Left kidney (tissue), 8 donors: Measurements from ENCODE around the gene GNG5. TPM values are rescaled to one million over a fixed set of nuclear protein-coding genes. Genes with fewer than 3 reads are reported as not detected.
"Not testable (repeated sequence)": the region's sequence is repeated elsewhere in the genome, so short reads cannot be mapped to it uniquely, and the experiment has no call there.

Experiments
- DNase-seq: peaks from one replicate; pipeline ENCODE4 v3.0.0-alpha.2; 2013
- long read RNA-seq, 8 donors: transcript quantifications; one replicate each; lab custom pipeline, GENCODE V29; 2026
- polyA plus RNA-seq: library from polyadenylated mRNA; unstranded; fragments of 120-200 nt; gene quantifications from one replicate; pipeline ENCODE4 v1.2.1, GENCODE V29; 2013; ENCODE audit not compliant: insufficient read length

Gene GNG5
- polyA plus RNA-seq = 162 TPM
- long read RNA-seq, donor 1, transcript GNG5-201 (3 exons, 920 nt) = major isoform, 285 of 298 reads
- long read RNA-seq, donor 1, partial matches to known transcripts = 7 of 298 reads
- long read RNA-seq, donor 1, other reads (novel, unspliced or antisense) = 5 of 298 reads
- long read RNA-seq, donor 2, transcript GNG5-201 (3 exons, 920 nt) = major isoform, 192 of 197 reads
- long read RNA-seq, donor 2, partial matches to known transcripts = 0 of 197 reads
- long read RNA-seq, donor 2, other reads (novel, unspliced or antisense) = 5 of 197 reads
- long read RNA-seq, donor 3, transcript GNG5-201 (3 exons, 920 nt) = major isoform, 160 of 162 reads
- long read RNA-seq, donor 3, partial matches to known transcripts = 0 of 162 reads
- long read RNA-seq, donor 3, other reads (novel, unspliced or antisense) = 0 of 162 reads
- long read RNA-seq, donor 4, transcript GNG5-201 (3 exons, 920 nt) = major isoform, 34 of 34 reads
- long read RNA-seq, donor 4, partial matches to known transcripts = 0 of 34 reads
- long read RNA-seq, donor 4, other reads (novel, unspliced or antisense) = 0 of 34 reads
- long read RNA-seq, donor 5, transcript GNG5-201 (3 exons, 920 nt) = major isoform, 308 of 308 reads
- long read RNA-seq, donor 5, partial matches to known transcripts = 0 of 308 reads
- long read RNA-seq, donor 5, other reads (novel, unspliced or antisense) = 0 of 308 reads
- long read RNA-seq, donor 6, transcript GNG5-201 (3 exons, 920 nt) = major isoform, 259 of 287 reads
- long read RNA-seq, donor 6, partial matches to known transcripts = 22 of 287 reads
- long read RNA-seq, donor 6, other reads (novel, unspliced or antisense) = 5 of 287 reads
- long read RNA-seq, donor 7, transcript GNG5-201 (3 exons, 920 nt) = major isoform, 308 of 323 reads
- long read RNA-seq, donor 7, partial matches to known transcripts = 8 of 323 reads
- long read RNA-seq, donor 7, other reads (novel, unspliced or antisense) = 6 of 323 reads
- long read RNA-seq, donor 8, transcript GNG5-201 (3 exons, 920 nt) = major isoform, 91 of 97 reads
- long read RNA-seq, donor 8, partial matches to known transcripts = 5 of 97 reads
- long read RNA-seq, donor 8, other reads (novel, unspliced or antisense) = 0 of 97 reads

DNA sequence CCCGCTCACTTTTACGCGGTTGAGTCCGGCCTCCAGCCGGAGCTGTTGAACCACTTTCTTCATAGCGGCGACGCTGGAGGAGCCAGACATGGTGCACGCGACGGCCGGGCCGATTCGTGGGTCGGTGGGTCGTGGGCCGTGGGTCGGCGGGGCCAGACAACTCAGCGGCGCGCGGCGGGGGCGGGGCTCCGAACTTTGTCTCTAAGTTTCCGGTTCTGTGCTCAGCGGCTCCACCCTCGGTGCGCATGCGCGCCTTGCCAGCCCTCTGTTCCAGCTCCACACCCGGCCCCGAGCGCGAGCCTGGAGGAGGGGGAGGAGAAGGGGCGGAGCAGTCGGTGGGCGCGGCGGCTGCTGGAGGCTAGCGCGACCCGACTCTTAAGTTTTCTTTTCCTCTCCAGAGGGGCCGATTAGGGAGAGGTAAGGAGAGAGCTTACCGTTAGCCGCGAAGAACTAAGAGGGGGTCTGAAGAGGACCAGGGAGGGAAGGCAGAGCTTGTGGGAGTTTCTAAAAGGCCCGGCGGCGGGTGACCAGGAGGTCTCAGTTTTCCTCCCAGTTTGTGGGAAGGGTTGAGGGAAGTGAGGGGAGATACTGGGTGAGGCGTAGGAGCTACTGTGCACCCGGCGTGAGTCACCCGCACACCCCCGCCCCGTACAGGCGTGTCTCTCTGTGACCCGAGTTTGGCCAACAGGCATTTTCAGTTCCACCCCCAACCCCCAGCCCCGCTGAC is at the start of gene GNG5, which contains the start of gene SPATA1:
TSS of gene GNG5 (minus strand) at position 580 of the 727 bp plus-strand sequence. CDS start at position 90, 490 bp downstream.
TSS of gene SPATA1 (plus strand) at position 385 of the 727 bp plus-strand sequence. CDS start 9,974 bp downstream, outside the sequence.
- DNase-seq = peak; percentile 98

DNA sequence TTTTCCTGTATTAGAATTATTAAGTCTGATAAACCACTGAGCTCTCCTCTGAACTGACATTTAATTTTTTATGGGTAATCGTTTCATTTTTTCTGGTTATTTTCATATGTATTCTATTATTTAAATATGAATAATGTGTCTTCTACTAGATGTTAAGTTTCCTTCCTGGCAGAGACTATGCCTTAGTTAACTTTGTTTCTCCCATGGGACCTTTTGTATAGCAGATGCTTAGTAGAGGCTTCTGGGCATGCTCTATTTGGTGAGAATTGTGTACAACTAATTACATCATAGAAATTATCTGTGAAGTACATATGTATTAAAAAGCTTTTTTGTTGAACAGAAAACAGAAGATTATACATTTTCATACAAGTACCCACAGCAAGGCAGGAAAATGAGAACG is 44.4 kb upstream of the GNG5 start:
- no peak for DNase-seq

DNA sequence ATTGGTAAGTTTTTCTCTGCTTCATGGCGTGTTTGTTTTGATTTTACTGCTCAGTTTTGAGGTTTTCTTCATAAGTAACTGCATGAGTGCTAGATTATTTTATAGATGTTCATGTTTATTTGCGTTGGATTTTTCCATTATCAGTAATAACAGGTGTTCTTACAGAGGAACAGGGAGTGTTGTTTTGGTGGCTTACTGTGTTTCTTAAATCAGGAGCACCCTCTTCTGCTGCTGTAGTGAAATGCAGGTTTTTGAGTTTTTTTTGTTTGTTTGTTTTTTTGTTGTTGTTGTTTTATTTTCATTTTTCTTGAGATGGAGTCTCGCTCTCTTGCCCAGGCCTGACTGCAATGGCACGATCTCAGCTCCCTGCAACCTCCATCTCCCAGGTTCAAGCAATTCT is 35.3 kb upstream of the GNG5 start:
- no peak for DNase-seq

DNA sequence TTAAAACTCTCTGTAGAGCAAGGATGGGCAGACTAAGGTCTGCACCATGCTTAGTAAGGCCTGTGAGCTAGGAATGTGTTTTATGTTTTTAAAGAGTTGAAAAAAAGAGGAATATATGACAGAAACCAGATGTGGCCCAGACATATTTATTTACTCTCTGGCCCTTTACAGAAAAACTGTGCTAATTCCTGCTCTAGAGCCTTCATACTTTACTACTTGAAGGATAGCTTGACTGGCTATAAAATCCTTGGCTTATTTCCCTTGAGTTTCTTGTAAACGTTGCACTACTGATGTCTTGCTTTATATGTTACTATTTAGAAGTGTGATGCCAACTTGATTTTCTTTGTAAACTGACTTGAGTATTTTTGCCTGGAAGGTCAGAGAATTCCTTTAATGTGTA is 34.4 kb upstream of the GNG5 start:
- DNase-seq = peak; percentile 27

DNA sequence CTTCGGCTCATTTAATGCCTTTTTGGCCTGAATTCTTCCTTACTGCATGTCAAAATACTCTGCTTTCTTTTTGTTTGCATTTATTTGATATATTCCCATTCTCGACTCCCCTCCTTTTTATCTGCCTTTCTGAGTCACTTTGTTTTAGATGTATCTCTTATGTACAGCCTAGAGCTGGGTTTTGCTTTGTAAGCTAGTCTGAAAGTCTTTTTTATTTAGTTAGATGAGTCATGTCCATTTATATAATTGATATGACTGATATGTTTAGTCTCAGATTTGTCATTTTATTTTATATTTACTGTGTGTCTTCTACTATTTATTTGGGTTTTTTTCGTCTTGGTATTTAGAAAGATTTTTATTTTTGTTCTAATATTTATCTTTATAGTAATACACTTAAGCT is 33.6 kb upstream of the GNG5 start:
- no peak for DNase-seq

DNA sequence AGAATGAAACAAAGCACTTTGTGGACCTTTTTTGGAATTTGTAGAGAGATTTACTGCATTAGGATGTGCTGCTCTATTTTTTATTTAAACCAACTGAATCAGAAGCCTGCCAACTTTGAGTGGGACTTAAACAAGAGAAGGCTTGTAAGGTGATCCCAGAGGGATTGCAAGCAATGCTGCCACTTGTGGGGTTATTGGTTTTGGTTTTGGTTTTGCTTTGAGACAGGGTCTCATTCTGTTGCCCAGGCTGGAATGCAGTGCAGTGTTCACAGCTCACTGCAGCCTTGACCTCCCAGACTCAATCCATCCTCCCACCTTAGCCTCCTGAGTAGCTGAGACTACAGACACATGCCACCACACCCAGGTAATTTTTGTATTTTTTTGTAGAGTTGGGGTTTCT is 32.2 kb upstream of the GNG5 start:
- DNase-seq = no peak

DNA sequence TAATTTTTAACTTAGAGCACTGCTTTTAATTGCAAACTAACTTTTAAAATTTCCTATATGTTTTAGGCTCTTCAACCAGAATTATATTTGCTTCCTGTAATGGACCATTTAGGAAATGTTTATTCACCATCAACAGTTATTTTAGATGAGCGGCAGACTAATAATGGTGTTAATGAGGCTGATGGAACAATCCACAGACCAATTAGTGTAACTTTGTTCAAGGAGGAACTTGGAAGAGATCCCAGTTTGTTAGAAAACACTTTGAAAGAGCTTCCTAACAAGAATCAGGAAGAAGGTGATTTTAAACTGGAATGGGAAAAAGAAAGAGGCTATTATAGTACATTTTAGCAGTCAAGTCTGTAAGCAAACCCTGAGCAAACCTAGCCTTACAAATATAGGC is 19.4 kb upstream of the GNG5 start:
- DNase-seq = no peak

DNA sequence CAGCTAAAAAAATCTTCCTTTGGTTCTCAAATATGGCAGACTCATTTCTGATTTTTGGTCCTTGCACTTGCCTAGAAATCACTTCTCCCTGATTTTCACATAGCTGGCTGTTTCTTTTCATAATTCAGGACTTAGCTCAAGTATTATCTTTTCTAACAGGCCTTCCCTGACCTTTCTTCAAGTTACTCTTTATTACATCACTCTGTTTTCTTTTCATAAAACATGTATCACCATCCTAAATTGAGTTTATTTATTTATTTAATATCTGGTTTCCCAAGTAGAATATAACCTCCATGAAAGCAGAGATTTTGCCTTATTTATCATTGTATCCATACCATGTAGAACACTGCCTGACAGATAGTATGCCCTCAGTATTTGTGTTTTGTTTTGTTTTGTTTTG is 18.2 kb upstream of the GNG5 start:
- no peak for DNase-seq

DNA sequence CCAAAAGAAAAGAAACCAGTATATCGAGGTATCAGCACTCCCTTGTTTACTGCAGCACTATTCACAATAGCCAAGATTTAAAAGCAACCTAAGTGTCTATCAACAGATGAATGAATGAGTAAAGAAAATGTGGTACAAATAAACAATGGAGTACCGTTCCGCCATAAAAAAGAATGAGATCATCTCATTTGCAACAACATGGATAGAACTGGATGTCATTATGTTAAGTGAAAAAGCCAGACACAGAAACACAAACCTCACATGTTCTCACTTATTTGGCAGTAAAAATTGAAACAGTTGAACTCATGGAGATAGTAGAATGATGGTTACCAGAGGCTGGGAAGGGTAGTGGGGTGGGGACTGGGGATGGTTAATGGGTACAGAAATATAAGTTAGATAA is 4.3 kb upstream of the GNG5 start:
- no peak for DNase-seq

DNA sequence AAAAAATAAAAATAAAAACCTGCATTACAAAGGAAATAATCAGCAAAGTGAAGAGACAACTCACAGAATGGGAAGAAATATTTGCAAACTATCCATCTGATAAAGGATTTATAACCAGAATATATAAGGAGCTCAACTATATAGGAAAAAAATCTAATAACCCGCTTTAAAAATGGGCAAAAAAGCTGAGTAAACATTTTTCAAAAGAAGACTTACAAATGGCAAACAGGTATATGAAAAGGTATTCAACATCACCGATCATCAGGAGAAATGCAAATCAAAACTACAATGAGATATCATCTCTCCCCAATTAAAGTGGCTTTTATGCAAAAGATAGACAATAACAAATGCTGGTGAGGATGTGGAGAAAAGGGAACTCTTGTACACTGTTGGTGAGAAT is 3.8 kb upstream of the GNG5 start:
- no peak for DNase-seq

DNA sequence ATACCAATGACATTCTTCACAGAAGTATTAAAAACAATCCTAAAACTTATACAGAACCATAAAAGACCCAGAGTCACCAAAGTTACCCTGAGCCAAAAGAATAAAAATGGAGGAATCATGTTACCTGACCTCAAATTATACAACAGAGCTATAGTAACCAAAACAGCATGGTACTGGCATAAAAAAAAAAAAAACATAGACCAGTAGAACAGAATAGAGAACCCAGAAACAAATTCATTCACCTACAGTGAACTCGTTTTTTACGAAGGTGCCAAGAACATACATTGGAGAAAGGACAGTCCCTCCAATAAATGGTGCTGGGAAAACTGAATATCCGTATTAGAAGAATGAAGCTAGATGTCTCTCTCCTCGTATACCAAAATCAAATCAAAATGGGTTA is 2.6 kb upstream of the GNG5 start:
- DNase-seq = no peak

DNA sequence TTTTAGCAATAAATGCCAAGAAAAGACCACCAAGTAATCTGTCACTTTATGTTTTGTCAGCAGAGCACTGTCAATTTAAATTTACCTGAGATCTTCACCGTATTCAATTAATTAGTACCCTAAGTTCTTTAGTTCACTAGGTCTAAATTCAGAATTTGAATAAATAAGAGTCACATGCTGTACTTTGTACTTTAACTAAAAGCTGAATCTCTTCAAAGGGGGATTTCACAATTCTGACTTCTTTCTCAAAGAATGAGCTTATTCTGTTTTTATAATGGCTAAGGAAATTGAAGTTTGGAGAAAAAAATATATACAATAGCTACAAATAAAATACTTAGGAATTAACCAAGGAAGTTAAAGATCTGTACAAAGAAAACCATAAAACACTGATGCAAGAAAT is 2.1 kb upstream of the GNG5 start:
- no peak for DNase-seq

DNA sequence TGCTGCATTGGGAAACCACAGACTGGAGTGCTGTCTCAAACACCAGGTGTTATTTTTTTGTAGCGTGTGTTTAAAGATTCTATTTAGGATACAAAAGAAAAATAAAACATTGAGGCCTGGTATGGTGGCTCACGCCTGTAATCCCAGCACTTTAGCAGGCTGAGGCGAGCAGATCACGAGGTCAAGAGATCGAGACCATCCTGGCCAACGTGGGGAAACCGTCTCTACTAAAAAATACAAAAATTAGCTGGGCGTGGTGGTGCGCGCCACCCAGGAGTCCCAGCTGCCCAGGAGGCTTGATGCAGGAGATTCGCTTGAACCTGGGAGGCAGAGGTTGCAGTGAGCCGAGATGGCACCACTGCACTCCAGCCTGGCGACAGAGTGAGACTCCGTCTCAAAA is 1.5 kb upstream of the GNG5 start:
- not testable (repeated sequence) for DNase-seq

DNA sequence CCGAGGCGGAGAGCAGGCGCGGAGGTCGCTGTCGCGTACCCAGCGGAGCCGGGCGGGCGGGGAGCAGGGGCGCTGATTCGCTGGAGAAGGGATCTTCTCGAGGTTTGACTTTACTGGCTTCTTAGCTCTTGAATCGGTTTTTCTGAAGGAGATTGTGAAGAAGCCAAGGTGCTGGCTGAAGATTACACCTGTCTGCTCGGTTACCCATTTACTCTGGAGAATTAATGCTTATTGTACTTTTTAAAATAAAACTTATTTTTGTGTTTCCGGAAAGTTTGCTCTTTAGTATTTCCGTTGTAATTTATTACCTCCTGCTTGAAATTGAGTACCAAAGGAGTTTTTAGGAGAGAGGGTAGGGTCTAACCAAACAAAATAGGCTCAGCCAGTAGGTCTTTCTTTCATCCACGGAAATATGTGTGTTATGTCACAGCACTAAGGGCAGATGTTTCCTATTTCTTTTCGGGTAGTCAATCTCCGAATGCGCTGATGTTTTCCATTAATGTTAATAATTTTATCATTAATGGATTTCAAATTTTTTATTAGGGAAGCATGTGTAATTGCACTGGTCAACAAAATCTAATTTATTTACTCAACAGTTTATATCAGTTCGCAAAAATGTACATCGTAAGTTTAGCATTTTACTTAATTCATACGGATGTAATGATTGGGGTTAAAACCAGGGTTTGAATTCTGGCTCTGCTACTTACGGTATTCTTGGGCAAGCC is 510 bp upstream of the GNG5 start:
- no peak for DNase-seq

DNA sequence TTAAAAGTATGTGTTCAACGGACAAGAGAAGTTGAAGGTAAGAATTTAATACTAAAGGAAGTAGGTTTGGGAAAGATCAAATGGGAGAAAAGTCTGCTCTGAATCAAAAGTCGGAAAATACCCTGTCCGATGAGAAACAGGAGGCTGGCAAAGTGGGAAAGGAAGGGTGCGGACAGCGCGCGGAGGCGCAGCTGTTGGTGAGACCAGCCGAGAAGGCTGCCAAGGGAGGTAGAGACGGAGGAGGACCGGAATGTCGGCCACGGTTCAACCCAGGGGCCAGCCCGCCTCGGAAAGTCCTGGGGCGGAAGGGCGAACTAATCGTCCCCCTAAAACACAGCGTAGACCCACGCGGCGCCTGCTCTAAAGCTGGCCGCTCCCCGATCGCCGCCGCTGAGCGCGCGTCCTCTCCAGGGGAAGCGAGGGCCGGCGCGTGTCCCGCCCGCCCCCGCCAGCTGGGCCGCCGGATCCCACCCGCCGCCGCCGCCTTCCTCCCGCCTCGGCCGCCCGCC is 834 bp downstream of the GNG5 start:
- no peak for DNase-seq

DNA sequence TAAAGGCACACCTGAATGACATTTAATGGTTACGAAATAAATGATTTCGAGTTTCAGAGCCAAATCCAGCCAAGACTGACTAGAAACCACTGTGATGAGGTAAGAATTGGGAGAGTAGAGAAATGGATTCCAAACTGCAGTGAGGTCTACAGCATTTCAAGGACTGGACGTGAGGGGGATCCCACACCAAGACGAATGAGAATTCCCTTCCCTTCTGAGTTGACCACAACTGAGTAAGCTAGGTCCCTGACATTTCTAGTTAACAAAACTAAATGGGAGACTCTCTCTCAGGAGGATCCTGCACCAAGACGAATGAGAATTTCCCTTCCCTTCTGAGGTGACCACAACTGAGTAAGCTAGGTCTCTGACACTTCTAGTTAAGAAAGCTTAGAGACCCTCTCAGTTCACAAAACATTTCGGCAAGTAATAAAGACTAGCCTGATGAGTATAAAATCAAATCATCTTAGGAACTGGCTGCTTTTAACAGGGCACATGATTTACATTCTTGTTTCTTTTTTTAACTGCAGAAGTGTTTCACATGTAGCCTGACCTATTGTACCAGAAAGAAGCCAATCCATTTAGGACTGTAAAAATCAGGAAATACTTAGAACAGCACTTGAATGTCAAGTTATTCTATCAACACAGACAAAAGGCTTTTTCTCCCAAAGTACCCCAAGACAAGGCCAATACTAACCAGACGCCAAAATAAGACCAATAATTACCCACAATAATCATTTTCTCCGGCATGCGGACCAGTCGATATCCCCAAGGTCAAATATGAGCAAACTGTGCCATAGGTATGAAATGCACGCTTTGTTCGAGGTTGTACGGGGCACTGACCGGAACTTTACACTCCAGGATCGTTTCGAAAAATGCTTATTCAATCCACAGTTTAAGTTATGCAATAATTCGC is 1.5 kb downstream of the GNG5 start:
- DNase-seq = peak; percentile 20

DNA sequence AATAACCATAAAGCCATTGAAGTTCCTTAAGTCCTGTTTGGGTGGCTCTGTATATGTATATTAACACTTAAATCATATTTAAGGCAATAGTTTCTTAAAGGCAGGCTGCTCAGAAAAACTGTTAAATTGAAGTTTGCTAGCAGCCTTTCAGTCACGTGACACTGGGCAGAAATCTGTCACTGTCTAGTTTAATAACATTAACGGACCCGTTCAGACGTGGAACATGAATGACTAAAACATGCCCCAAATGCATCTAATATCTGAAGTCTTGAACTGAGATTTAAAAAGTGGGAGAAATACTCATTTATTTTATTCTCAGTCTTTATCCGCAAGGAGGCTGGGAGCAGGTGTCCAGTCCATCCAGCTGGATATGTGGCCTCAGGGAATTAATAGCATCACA is 3.5 kb downstream of the GNG5 start:
- DNase-seq = no peak

DNA sequence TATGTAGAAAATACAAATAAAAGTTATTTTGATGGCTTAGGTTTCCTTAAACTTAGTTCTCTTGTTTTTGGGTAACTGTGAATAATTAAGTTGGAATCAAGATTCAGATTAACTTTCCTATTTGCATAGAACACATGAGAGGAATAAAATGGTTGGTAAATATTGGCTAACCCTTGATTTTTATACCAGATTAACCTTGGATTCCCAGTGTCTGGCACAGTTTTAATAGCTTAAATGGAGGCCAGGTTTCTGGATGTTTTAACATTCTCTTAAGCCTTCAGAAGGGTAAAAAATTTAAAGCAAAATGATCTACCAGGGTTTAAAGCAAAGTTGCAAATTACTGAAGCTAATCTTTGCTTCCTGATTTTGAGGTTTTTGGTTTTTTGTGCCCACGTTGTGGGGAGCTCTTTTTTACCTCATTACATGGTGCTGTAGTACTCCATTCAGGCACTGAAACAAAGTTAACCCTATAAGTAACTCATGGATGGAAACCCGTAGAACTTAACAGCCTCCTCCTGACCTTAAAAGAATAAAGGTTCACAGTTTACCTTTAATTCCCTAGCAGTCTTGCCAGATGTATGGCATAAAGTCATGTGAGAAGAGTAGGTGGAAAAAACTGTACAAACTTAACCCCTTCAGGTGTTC is 8.6 kb downstream of the GNG5 start:
- DNase-seq = no peak

DNA sequence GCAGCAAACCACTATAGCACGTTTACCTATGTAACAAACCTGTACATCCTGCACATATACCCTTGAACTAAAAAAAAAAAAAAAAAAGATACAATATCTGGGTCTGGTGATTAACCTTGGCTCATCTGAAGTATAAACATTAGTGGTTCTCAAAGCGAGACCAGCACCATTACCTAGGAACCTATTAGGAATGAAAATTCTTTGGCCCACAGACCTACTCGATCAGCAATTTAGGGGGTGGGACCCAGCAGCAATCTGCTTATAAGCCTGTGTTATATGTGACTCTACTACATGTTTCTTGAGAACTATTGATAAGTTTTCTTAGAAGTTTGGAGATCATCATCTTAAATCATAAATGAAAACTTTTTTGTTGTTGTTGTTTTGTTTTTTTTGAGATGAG is 9.9 kb downstream of the GNG5 start:
- no peak for DNase-seq
